CD4-positive, alpha-beta memory T cell (primary cell): ENCODE results near the gene NTN1. TPM values are rescaled to one million over a fixed set of nuclear protein-coding genes. Genes with fewer than 3 reads are reported as not detected.

Experiments
- CTCF ChIA-PET: fragments of 350-600 bp; sonication (Branson Sonifier 250); formaldehyde crosslinking; loops from one replicate; lab custom pipeline; 2021; ENCODE audit warnings: inconsistent platforms; ENCODE audit not compliant: partially characterized antibody; lab: Charles Lee
- POLR2A ChIA-PET: fragments of 350-600 bp; sonication (Branson Sonifier 250); formaldehyde crosslinking; loops from one replicate; lab custom pipeline; 2021; ENCODE audit not compliant: partially characterized antibody; lab: Charles Lee
- DNase-seq, 5 donors: peaks; one replicate each; pipeline versions ENCODE4 v3.0.0 to v3.0.0-alpha.2; 2020 to 2022; ENCODE audit warnings: mixed read lengths in 1 of 5
- H3K27ac ChIP-seq: one replicate; pipeline ENCODE4 v1.7.0; 2013; ENCODE audit warnings: low read depth, low read length
- H3K27me3 ChIP-seq: 2 replicates; pipeline ENCODE4 v1.7.0; 2013; ENCODE audit warnings: mild to moderate bottlenecking, low read length, moderate library complexity; ENCODE audit not compliant: insufficient read depth
- H3K36me3 ChIP-seq: 2 replicates; pipeline ENCODE4 v1.7.0; 2013; ENCODE audit warnings: mild to moderate bottlenecking, low read length, moderate library complexity; ENCODE audit not compliant: insufficient read depth
- H3K4me1 ChIP-seq: 2 replicates; pipeline ENCODE4 v1.7.0; 2013; ENCODE audit warnings: mild to moderate bottlenecking, low read length, moderate library complexity; ENCODE audit not compliant: insufficient read depth
- H3K4me3 ChIP-seq, 2 donors: one replicate each; pipeline ENCODE4 v1.7.0; 2013; ENCODE audit warnings: low read length in 2 of 2, mild to moderate bottlenecking in 1 of 2
- H3K9me3 ChIP-seq, 2 donors: one replicate each; pipeline ENCODE4 v1.7.0; 2013; ENCODE audit warnings: low read length in 2 of 2, control low read depth in 1 of 2; ENCODE audit not compliant: control insufficient read depth in 1 of 2
- H3K27ac Mint-ChIP-seq, 7 donors: one replicate each; pipeline ENCODE4 v1.8.0; 2020 to 2021; ENCODE audit warnings: mixed read lengths in 7 of 7, mild to moderate bottlenecking in 6 of 7, inconsistent platforms in 3 of 7, moderate library complexity in 3 of 7
- H3K27me3 Mint-ChIP-seq, 2 donors: one replicate each; pipeline ENCODE4 v1.8.0; 2020 to 2021; ENCODE audit warnings: mixed read lengths in 2 of 2
- H3K36me3 Mint-ChIP-seq, 2 donors: one replicate each; pipeline ENCODE4 v1.8.0; 2020 to 2021; ENCODE audit warnings: mixed read lengths in 2 of 2, inconsistent platforms in 1 of 2, mild to moderate bottlenecking in 1 of 2
- H3K4me1 Mint-ChIP-seq, 4 donors: one replicate each; pipeline ENCODE4 v1.8.0; 2020 to 2021; ENCODE audit warnings: mixed read lengths in 4 of 4, mild to moderate bottlenecking in 1 of 4
- H3K4me3 Mint-ChIP-seq, 8 donors: one replicate each; pipeline ENCODE4 v1.8.0; 2020 to 2021; ENCODE audit warnings: mixed read lengths in 8 of 8, mild to moderate bottlenecking in 7 of 8, moderate library complexity in 6 of 8, inconsistent platforms in 3 of 8
- H3K9me3 Mint-ChIP-seq, 8 donors: one replicate each; pipeline ENCODE4 v1.8.0; 2020 to 2021; ENCODE audit warnings: mixed read lengths in 8 of 8, mild to moderate bottlenecking in 5 of 8, inconsistent platforms in 3 of 8, moderate library complexity in 1 of 8
- intact Hi-C: fragments of 100-400 bp; cut with micrococcal nuclease; formaldehyde crosslinking; loops from one replicate; pipeline ENCODE4 v1.15.1; 2023
- polyA plus RNA-seq, 2 donors: library from polyadenylated mRNA; unstranded; fragments of 300-500 nt; fragmentation: Illumina TruSeq; gene quantifications; one replicate each; pipeline ENCODE4 v1.2.3, GENCODE V29; 2021
- total RNA-seq, 2 experiments: library from RNA; stranded (reverse); gene quantifications; one replicate each; pipeline ENCODE4 v1.2.3, GENCODE V29; 2021

NTN1 gene
- total and polyA plus RNA-seq, 4 experiments from 2014 or later = 0.02 TPM; not detected in 3

- Mint-ChIP-seq H3K27ac (peak overlapping the region in 1 of 7 donors; percentile 35), H3K4me1 (peaks cover 4 to 33% (median 16%) of the 10 kb centered on the region in 4 donors), H3K36me3 (peaks cover 3 to 5% of the 10 kb centered on the region in 2 donors), H3K27me3 (peaks cover 47 to 54% of the 10 kb centered on the region in 2 donors), H3K4me3 (peak overlapping the region in 5 of 8 donors; percentile 17 to 82 (median 57)), H3K9me3 (no peaks in the 10 kb centered on the region)
- H3K9me3 ChIP-seq = no peaks in the 10 kb centered on the region
- H3K27ac ChIP-seq = no peak overlapping the region
- intact Hi-C loops = no loop called here
- H3K27me3 ChIP-seq = peaks cover 35% of the 10 kb centered on the region
- CTCF ChIA-PET = no interaction called here
- H3K4me1 ChIP-seq = peaks cover 22% of the 10 kb centered on the region
- H3K36me3 ChIP-seq = no peaks in the 10 kb centered on the region
- no peak overlapping the region for H3K4me3 ChIP-seq
- no peak for DNase-seq
- POLR2A ChIA-PET = no interaction called here
Observed at GRCh38 chr17:9024497-9024896, 3.2 kb downstream of the NTN1 start.

GRCh38 chr17:9026741-9027140, 5.4 kb downstream of the NTN1 start:
- no peaks in the 10 kb centered on the region for H3K9me3 ChIP-seq
- no peak overlapping the region for H3K27ac ChIP-seq
- H3K4me3 ChIP-seq = no peak overlapping the region
- H3K27me3 ChIP-seq = peaks cover 28% of the 10 kb centered on the region
- DNase-seq = no peak
- no peaks in the 10 kb centered on the region for H3K36me3 ChIP-seq
- Mint-ChIP-seq H3K27ac (no peak overlapping the region), H3K27me3 (peaks cover 47 to 60% of the 10 kb centered on the region in 2 donors), H3K4me1 (peaks cover 4 to 22% (median 13%) of the 10 kb centered on the region in 4 donors), H3K36me3 (peaks cover 3% of the 10 kb centered on the region in 2 donors), H3K9me3 (no peaks in the 10 kb centered on the region), H3K4me3 (no peak overlapping the region)
- ChIA-PET POLR2A (no interaction called here), CTCF (no interaction called here)
- intact Hi-C loops = no loop called here
- peaks cover 16% of the 10 kb centered on the region for H3K4me1 ChIP-seq

- Histone ChIP-seq H3K36me3 (no peaks in the 10 kb centered on the region), H3K9me3 (no peaks in the 10 kb centered on the region), H3K4me3 (no peak overlapping the region), H3K4me1 (peaks cover 4% of the 10 kb centered on the region), H3K27ac (no peak overlapping the region), H3K27me3 (peaks cover 27% of the 10 kb centered on the region)
- Mint-ChIP-seq H3K4me3 (no peak overlapping the region), H3K36me3 (no peaks in the 10 kb centered on the region), H3K27me3 (peaks cover 44 to 60% of the 10 kb centered on the region in 2 donors), H3K9me3 (no peaks in the 10 kb centered on the region), H3K27ac (no peak overlapping the region), H3K4me1 (peaks cover 2 to 16% (median 9%) of the 10 kb centered on the region in 4 donors)
- intact Hi-C loops = no loop called here
- no peak for DNase-seq
- ChIA-PET POLR2A (no interaction called here), CTCF (no interaction called here)
Observed at GRCh38 chr17:9028202-9028987, 7.1 kb downstream of the NTN1 start.

GRCh38 chr17:9028988-9029570, 7.8 kb downstream of the NTN1 start:
- H3K4me3 Mint-ChIP-seq = no peak overlapping the region
- H3K27me3 Mint-ChIP-seq = peaks cover 40 to 59% of the 10 kb centered on the region in 2 donors
- POLR2A ChIA-PET = no interaction called here
- no peak for DNase-seq
- H3K27ac ChIP-seq = no peak overlapping the region
- no peaks in the 10 kb centered on the region for H3K36me3 Mint-ChIP-seq
- H3K4me3 ChIP-seq = no peak overlapping the region
- H3K36me3 ChIP-seq = no peaks in the 10 kb centered on the region
- peaks cover 20% of the 10 kb centered on the region for H3K27me3 ChIP-seq
- no peaks in the 10 kb centered on the region for H3K9me3 ChIP-seq
- peaks cover 0 to 10% (median 5%) of the 10 kb centered on the region in 4 donors for H3K4me1 Mint-ChIP-seq
- no peaks in the 10 kb centered on the region for H3K4me1 ChIP-seq
- intact Hi-C loops = no loop called here
- H3K9me3 Mint-ChIP-seq = no peaks in the 10 kb centered on the region
- H3K27ac Mint-ChIP-seq = no peak overlapping the region
- CTCF ChIA-PET = no interaction called here

GRCh38 chr17:9032151-9032550, 10.8 kb downstream of the NTN1 start:
- H3K27ac Mint-ChIP-seq = no peak overlapping the region
- Histone ChIP-seq H3K9me3 (no peaks in the 10 kb centered on the region), H3K27ac (no peak overlapping the region), H3K4me1 (no peaks in the 10 kb centered on the region), H3K36me3 (no peaks in the 10 kb centered on the region), H3K4me3 (no peak overlapping the region), H3K27me3 (no peaks in the 10 kb centered on the region)
- DNase-seq = no peak
- H3K27me3 Mint-ChIP-seq = peaks cover 18 to 34% of the 10 kb centered on the region in 2 donors
- no peaks in the 10 kb centered on the region for H3K4me1 Mint-ChIP-seq
- ChIA-PET POLR2A (no interaction called here), CTCF (interaction anchor here (1.3 kb wide), 1 partner anchor 8 kb away, joined by 5 read pairs; no protein-coding TSS in a partner anchor)
- no peaks in the 10 kb centered on the region for H3K36me3 Mint-ChIP-seq
- intact Hi-C loops = no loop called here
- peaks cover 0 to 2% (median 0%) of the 10 kb centered on the region in 8 donors for H3K9me3 Mint-ChIP-seq
- H3K4me3 Mint-ChIP-seq = no peak overlapping the region

- Histone ChIP-seq H3K27me3 (no peaks in the 10 kb centered on the region), H3K4me1 (no peaks in the 10 kb centered on the region), H3K36me3 (no peaks in the 10 kb centered on the region), H3K9me3 (no peaks in the 10 kb centered on the region), H3K4me3 (no peak overlapping the region), H3K27ac (no peak overlapping the region)
- Mint-ChIP-seq H3K27me3 (peaks cover 16 to 33% of the 10 kb centered on the region in 2 donors), H3K9me3 (peaks cover 0 to 2% (median 0%) of the 10 kb centered on the region in 8 donors), H3K27ac (no peak overlapping the region), H3K4me1 (no peaks in the 10 kb centered on the region), H3K4me3 (no peak overlapping the region), H3K36me3 (no peaks in the 10 kb centered on the region)
- CTCF ChIA-PET = interaction anchor here (1.3 kb wide), 1 partner anchor 9 kb away, joined by 5 read pairs; no protein-coding TSS in a partner anchor
- POLR2A ChIA-PET = no interaction called here
- intact Hi-C loops = no loop called here
- DNase-seq = no peak
Observed at GRCh38 chr17:9032583-9032982, 11.3 kb downstream of the NTN1 start.

- CTCF ChIA-PET = no interaction called here
- Mint-ChIP-seq H3K9me3 (peaks cover 0 to 9% (median 0%) of the 10 kb centered on the region in 8 donors), H3K36me3 (no peaks in the 10 kb centered on the region), H3K4me3 (no peak overlapping the region), H3K4me1 (no peaks in the 10 kb centered on the region), H3K27me3 (peaks cover 7 to 27% of the 10 kb centered on the region in 2 donors), H3K27ac (no peak overlapping the region)
- POLR2A ChIA-PET = no interaction called here
- Histone ChIP-seq H3K27ac (no peak overlapping the region), H3K27me3 (no peaks in the 10 kb centered on the region), H3K36me3 (no peaks in the 10 kb centered on the region), H3K4me1 (no peaks in the 10 kb centered on the region), H3K4me3 (no peak overlapping the region), H3K9me3 (no peaks in the 10 kb centered on the region)
- DNase-seq = no peak
- intact Hi-C loops = no loop called here
Observed at GRCh38 chr17:9035249-9035648, 13.9 kb downstream of the NTN1 start.
